GM19240 (cell line): ENCODE results near the gene DDX54.
"Not testable (repeated sequence)": the region's sequence is repeated elsewhere in the genome, so short reads cannot be mapped to it uniquely, and the experiment has no call there.

ENCODE experiments used
- DNase-seq: peaks from one replicate; pipeline ENCODE4 v3.0.0; 2011; ENCODE audit warnings: low spot score; ENCODE audit not compliant: insufficient read length

The DDX54 gene

DNA sequence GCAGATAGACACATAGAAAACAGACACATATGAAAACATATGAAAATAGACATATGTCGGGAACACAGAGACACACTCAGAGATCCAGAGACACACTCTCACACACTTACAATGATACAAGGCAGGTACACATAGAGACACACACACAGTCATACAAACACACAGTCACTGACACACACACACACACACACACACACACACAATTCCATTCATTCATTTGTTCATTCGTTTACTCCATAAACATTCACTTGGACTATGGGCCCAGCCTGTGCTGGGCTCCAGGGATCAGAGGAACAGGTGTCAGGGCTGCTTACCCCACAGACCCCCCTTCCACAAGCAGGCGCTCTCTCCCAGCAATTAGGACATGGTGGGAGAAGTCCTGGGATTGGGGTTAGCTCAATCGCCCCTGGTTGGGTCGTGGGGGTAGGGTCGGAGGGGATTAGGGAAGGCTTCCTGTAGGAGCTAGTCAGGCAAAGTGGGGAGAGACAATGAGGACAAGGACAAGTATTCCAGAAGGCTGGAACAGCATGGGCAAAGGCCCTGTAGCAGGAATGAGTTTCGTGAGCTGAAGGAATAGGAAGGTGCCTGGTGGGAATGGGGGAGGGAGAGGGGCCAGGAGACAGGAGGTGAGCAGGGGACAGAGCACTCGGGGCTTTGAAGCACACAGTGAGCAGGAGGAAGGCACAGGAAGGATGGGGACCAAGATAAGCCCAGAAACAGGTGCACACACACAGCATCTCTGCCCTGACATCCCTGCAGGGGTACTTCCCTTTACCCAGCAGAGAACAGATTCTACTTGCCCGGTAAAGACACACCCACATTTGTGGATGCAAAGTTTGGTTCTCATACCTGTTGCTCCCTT, 56.2 kb downstream of the DDX54 start:
- DNase-seq = no peak

GRCh38 chr12:113127791-113128199, 57.5 kb downstream of the DDX54 start:
- DNase-seq = no peak

DNA sequence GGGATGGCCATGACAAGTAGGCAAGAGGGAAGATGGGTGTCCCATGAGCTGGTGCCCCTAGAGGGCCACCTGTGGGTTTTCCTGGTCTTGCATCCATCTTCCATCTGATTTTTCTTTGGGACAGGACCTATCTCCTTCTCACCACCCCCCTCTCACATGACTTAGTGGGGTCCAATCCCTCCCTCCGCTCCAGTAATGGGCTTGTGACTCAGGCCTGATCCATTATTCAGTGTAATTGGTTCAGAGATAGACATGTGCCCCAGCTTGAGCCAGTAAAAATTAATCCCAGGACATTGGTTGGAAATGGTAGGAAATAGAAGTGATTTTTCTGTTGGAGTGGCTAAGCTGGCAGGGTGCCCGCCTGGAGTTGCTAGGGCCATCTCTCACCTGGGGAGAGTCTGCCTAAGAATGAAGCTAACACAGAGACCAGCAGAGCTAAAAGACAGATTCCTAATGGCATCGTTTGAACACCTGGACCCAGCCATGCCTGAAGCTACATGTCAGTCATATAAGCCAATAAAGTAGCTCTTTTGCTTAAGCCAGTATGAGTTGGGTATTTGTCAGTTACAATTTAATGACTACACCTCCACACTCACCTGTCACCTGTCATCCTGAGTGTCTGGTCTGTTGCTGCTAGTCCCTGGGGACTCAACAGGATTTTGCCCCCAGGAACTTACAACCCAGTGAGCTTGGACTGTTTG, 64.5 kb downstream of the DDX54 start:
- no peak for DNase-seq

GRCh38 chr12:113119980-113120669, 65.2 kb downstream of the DDX54 start:
- DNase-seq = no peak

GRCh38 chr12:113118142-113118541, 67.1 kb downstream of the DDX54 start:
- DNase-seq = no peak

GRCh38 chr12:113117684-113118083, 67.6 kb downstream of the DDX54 start:
- DNase-seq = not testable (repeated sequence)

GRCh38 chr12:113116875-113117274, 68.4 kb downstream of the DDX54 start:
- DNase-seq = no peak

- no peak for DNase-seq
Observed at GRCh38 chr12:113115455-113116126, 69.7 kb downstream of the DDX54 start.

GRCh38 chr12:113114447-113115178, 70.7 kb downstream of the DDX54 start:
- DNase-seq = no peak

GRCh38 chr12:113113397-113113796, 71.9 kb downstream of the DDX54 start:
- no peak for DNase-seq

- DNase-seq = no peak
Observed at GRCh38 chr12:113112043-113112899, 73.0 kb downstream of the DDX54 start.

- no peak for DNase-seq
Observed at GRCh38 chr12:113111247-113111646, 74.0 kb downstream of the DDX54 start.

- DNase-seq = no peak
Observed at GRCh38 chr12:113109872-113110599, 75.2 kb downstream of the DDX54 start.

DNA sequence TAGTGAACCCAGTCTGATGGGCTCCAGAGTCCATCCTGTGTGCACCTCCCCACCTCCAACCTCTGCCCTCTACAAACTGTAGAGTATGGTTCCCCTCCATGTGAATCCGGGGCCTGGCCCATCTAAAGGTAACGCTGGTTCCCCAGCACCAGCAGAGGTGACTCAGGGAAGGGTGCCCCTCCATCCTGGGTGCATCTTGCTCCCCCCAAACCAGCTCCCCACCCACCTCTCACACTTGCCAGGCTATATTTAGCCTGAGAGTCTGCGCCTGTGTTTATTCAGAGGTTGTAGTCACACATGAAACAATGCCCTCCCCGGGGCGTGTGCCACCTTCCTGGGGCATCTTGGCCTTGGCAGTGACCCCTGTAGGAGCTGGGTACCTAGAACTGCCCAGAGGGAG, 75.9 kb downstream of the DDX54 start:
- DNase-seq = no peak

DNA sequence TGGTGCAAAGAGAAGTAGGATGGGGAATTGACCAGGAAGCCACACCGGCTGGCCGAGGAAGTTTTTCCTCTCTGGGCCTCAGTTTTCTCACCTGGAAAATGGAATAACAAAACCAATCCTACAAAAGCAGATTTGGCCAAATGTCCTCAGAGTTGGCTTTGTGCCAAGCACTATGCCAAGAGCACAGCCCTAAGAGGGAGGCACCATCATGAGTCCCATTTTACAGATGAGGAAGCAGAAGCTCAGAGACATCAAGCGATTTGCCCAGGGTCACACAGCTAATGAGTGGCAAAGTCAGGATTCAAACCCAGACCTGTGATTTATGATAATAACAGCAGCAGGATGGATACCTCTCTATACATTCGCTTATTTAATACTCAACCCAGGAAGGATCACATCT, 77.0 kb downstream of the DDX54 start:
- DNase-seq = no peak
